HG03378 (cell line): ENCODE results near the gene GAREM2.

Experiments used
- ATAC-seq: cut with Tn5 transposase; IDR thresholded peaks from one replicate; pipeline ENCODE4 v1.9.1; 2021; ENCODE audit warnings: mild to moderate bottlenecking, moderate library complexity; ENCODE audit not compliant: unreplicated experiment

Gene GAREM2

DNA sequence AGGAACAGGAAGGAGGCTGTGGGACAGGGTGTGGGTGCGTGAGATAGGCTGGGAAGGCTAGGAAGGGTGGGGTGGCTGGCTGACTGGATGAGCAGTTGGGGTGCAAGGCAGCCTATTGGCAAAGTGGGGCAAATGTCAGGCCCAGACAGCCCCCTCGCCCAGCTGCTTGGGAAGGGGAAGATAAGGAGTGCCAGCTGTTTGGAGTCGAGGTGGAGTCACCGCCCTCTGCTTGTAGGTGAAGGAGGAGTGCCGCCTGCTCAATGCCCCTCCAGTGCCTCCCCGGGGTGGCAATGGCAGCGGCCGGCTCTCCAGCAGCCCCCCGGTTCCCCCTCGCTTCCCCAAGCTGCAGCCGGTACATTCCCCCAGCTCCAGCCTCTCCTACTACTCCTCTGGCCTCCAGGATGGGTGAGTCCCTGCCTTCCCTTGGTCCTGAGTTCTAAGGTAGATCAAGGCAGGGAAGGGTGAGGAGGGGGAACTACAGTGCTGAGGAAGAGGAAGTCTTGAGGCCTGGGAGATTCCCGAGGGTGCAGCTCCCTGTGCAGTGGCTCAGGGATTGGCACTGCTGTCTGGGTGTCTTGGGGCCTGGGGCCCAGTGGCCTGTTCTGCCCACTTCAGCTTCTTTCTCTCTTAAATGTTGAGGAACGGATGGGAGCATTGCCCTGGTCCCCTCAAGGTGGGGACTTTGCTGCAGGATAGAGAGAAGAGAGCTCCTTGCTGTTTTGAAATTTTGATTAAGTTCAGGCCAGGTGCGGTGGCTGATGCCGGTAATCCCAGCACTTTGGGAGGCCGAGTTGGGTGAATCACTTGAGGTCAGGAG lies 13.3 kb downstream of the GAREM2 start:
- no peak for ATAC-seq

- no peak for ATAC-seq
These were observed 14.2 kb downstream of the GAREM2 start for GRCh38 chr2:26187114-26187513.

DNA sequence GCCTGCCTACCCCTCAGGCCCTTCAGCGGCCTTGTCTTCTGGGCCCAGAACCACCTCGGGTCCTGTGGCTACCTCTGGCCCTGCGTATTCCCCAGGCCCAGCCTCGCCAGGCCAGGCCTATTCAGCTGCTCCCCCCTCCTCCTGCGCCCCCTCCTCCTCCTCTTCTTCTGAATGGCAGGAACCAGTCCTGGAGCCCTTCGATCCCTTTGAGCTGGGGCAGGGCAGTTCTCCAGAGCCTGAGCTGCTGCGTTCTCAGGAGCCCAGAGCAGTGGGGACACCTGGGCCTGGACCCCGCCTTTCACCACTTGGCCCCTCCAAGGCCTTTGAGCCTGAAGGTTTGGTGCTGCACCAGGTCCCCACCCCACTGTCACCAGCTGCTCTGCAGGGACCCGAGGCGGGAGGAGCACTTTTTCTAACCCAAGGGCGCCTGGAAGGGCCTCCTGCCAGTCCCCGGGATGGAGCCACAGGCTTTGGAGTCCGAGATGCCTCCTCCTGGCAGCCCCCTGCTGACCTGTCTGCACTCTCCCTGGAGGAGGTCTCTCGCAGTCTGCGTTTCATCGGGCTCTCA lies 14.7 kb downstream of the GAREM2 start:
- no peak for ATAC-seq

DNA sequence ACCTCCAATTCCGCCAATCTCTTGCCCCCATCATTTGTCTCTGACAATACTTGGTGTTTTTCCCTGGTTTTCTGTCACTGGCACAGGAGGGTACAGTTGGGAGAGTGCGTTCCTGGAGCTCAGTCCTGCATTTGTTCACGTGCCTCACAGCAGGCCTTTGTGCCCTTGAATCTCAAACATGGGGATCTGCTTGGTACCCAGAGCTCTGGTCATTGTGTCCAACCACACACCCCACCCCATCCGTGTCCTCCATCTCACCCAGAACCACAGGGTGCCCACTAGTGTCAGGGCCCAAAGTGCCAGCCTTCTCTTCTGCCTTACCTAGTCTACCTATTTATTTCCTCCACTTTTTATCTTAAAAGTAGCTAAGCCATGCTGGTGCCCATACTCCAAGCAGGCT lies 16.2 kb downstream of the GAREM2 start:
- ATAC-seq, result no peak

DNA sequence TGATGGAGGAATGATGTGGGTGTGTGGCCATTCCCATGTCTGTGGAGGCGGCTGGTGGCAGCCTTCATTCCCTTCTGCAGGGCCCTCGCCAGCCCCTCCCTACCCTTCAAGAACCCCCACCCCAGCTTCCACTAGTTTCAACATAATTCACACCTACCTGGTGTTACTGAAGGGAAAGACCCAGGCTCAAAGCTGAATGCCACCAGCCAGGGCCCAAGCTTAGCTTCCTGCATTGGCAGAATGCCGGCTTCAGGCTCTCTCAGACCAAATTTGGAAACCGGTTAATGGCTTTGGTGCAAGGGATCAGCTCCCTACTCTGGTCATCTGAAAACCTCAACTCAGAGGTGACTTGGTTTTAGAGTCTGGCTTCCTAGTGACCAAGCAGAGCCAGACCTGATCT lies 16.9 kb downstream of the GAREM2 start:
- ATAC-seq, result no peak

DNA sequence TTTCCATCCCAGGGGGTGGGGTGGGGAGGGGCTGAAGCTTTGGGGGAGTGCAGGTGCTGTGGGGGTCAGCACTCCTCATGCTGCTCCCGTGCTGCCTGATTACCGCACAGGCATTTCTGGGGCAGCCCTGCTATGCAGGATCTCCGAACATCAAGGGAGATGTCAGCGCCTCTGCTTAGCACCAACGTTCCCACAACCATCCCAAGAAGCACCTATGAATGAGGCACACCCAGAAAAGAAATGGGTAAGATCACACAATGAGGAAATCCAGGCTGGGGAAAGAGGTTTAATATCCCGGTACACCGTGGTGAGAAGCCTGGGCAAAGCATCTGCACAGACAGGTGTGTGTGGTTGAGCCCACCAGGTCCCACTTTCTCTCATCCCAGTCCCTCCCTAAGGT lies 17.5 kb downstream of the GAREM2 start:
- ATAC-seq, result no peak

DNA sequence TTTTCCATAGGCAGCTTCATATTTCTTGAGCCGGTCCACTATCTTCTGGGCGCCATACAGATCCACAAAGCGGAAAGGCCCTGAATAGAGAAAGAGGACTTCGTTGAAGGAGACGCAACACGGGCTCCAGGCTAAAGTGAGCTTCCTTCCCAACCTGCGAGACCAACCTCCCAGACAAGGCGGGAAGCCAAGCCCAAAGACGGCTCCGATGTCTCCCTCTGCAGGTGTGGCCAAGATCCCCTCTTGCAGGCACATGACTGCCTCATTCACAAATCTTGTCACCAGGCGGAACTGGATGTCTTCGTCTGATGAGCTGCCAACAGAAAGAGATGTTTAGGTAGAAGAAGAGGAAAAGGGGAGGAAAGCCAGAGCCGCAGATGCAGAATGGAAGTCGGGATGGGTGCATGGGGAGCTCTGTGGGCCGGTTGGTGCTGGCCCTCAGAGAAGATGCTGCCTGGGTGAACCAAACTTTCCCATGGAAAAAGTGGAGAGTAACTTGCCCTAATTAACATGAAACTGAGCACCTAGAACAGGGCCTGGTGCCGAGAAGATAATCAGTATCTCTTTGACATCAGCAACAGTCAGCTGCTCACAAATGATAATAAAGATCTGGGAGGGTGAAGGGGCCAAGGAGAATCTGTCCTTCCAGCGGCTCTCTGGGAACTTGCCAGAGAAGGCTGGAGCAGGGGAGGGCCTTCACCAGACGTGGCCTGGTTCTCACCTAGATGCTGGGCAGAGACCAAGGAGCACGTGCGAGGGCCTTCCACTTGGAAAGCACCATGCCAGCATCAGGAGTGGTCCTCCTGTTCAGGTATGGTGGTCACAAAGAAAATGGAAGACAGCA lies 18.6 kb downstream of the GAREM2 start:
- no peak for ATAC-seq

- no peak for ATAC-seq
These were observed 20.8 kb downstream of the GAREM2 start for GRCh38 chr2:26193578-26194231.

DNA sequence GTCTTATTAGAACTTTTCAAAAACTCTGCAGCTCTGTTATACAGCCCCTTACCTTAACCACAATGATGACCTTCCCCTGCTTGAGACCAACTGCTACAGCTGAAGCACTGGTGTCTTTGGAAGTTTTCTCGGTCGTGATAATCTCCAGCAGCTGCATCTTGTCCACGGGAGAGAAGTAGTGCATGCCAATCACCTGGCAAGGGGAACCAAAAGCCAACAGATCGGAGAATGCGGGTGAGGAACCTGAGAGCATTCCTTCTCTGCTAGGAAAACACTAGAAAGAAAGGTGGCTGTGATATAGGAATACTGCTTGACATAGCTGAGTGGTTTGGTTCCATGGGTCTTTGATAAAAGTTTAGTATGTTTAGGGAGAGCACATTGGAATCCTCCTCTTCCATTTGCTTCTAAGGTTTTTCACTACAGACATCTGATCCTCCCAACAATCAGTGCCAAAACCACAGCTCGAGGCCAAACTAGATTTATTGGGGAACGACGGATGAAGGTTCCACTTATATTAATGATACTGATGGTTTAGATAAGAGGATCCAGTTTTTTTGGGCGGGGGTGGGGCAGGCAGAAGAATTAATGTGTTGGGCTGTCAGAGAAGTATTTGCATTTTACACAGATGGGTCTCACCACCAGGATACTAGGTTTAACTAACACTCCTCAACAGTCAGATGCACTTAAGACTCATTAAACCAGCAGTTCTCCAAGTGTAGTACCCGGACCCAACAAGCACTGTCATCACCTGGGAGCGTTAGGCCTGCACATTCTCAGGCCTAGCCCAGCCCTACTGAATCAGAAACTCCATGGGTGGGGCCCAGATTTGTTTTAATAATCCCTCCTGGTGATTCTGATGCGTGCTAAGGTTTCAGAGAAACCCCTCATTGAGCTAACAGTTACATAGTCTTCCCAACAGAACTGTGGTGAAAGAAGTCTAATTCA lies 22.4 kb downstream of the GAREM2 start:
- no peak for ATAC-seq

DNA sequence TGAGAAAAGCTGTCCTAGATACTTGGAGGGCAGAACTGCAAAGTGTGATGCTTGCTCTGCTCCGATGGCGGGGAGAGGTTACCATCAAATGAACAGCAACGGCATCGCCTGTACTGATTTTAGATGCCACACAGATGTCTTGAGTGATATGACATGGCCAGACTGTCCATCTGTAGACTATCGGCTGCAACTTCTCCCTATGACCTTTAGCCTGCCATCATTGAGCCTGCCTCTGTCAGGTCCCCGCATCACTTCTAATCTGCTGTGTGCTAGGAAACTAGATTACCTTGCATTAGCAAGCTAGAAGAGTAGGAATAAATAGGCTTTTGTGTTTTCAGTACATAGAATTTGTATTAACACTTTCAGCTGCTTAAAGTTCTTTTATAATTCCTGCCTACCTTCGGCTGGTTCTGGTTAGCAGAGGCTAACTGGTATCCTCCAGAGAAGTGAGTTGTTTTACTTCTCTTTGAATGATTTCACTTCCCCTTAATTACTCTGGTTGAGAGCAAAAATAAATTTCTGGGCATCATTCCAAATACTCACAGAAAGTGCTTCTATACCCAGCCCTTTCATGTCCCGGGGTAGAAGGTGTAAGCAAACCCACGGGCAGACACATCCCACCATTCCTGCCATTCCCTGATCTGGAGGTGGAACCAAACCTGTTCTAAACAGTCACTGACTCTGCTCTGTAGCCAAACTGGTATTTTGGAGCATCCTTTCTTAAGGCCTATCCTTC lies 24.0 kb downstream of the GAREM2 start:
- ATAC-seq, result no peak

GRCh38 chr2:26197516-26197915 lies 24.6 kb downstream of the GAREM2 start:
- ATAC-seq, result no peak

- no peak for ATAC-seq
These were observed 30.1 kb downstream of the GAREM2 start for GRCh38 chr2:26202981-26203490.

GRCh38 chr2:26203906-26204305 lies 31.0 kb downstream of the GAREM2 start:
- ATAC-seq, result no peak

DNA sequence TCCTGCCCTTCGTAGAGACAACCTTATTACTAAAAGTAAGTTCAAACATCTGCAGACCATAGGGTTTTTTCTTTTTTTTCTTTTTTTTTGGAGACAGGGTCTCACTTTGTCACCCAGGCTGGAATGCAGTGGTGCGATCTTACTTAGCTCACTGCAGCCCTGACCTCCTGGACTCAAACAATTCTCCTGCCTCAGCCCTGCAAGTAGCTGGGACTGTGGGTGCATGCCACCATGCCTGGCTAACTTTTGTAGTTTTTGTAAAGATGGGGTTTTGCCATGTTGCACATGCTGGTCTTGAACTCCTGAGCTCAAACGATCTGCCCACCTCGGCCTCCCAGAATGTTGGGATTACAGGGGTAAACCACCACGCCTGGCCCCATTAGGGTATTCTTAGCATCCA lies 39.1 kb downstream of the GAREM2 start:
- ATAC-seq, result no peak

GRCh38 chr2:26214759-26215158 lies 41.9 kb downstream of the GAREM2 start:
- no peak for ATAC-seq

- no peak for ATAC-seq
These were observed 42.9 kb downstream of the GAREM2 start for GRCh38 chr2:26215833-26216232.

DNA sequence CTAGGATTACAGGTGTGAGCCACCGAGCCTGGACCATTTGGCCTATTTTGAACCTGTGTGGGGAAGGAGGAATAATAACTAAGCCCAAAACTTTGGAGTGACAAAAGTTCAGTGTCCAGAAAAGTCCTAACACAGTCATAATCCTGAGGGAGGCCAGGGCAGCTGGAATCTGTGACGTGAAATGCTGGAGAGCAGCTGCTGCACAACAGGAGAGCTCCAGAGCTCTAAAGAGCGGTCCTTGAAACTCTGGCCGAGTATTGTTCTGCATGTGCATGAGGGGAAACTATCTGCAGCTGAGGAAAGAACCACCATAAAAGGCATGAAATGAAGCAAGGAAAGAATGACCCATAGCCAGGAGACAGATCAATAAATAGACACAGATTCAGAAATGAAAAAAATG lies 43.7 kb downstream of the GAREM2 start:
- no peak for ATAC-seq

DNA sequence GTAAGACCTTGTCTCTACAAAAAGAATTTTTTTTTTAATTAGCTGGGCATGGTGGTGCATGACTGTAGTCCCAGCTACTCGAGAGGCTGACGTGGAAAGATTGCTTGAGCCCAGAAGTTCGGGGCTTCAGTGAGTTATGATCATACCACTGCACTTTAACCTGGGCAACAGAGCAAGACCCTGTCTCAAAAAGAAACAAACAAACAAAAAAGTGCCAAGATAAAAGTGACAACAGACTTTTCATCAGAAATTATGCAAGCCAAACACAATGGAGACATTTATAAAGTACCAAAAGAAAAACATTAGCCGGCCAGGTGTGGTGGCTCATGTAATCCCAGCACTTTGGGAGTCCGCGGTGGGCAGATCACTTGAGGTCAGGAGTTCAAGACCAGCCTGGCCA lies 44.8 kb downstream of the GAREM2 start:
- no peak for ATAC-seq

- no peak for ATAC-seq
These were observed 50.1 kb downstream of the GAREM2 start for GRCh38 chr2:26223018-26223417.
